Glutamatergic neuron (in vitro differentiated cells): ENCODE data around the gene IARS1. TPM values are rescaled to one million over a fixed set of nuclear protein-coding genes. Genes with fewer than 3 reads are reported as not detected.

Source experiments
- DNase-seq: peaks from one replicate; pipeline ENCODE4 v3.0.0; 2022
- H3K27ac Mint-ChIP-seq: one replicate; pipeline ENCODE4 v1.8.0; 2020; ENCODE audit warnings: mild to moderate bottlenecking, mixed read lengths, inconsistent platforms; ENCODE audit not compliant: unreplicated experiment
- H3K27me3 Mint-ChIP-seq: one replicate; pipeline ENCODE4 v1.8.0; 2020; ENCODE audit warnings: mild to moderate bottlenecking, moderate library complexity, mixed read lengths, inconsistent platforms; ENCODE audit not compliant: unreplicated experiment
- H3K36me3 Mint-ChIP-seq: one replicate; pipeline ENCODE4 v1.8.0; 2020; ENCODE audit warnings: mild to moderate bottlenecking, mixed read lengths, inconsistent platforms; ENCODE audit not compliant: unreplicated experiment
- H3K4me1 Mint-ChIP-seq: one replicate; pipeline ENCODE4 v1.8.0; 2020; ENCODE audit warnings: mild to moderate bottlenecking, low read depth, mixed read lengths, inconsistent platforms; ENCODE audit not compliant: unreplicated experiment
- H3K4me3 Mint-ChIP-seq: one replicate; pipeline ENCODE4 v1.8.0; 2020; ENCODE audit warnings: mild to moderate bottlenecking, mixed read lengths, inconsistent platforms; ENCODE audit not compliant: unreplicated experiment
- H3K9me3 Mint-ChIP-seq: one replicate; pipeline ENCODE4 v1.8.0; 2020; ENCODE audit warnings: mild to moderate bottlenecking, moderate library complexity, mixed read lengths, inconsistent platforms; ENCODE audit not compliant: unreplicated experiment
- CTCF ChIP-seq: fragments of 200-600 bp; sonication (generic); IDR thresholded peaks from one replicate; pipeline ENCODE4 v1.5.0; 2021; ENCODE audit not compliant: partially characterized antibody, unreplicated experiment
- long read RNA-seq: library from polyadenylated mRNA; unstranded; transcript quantifications from one replicate; pipeline ENCODE4 v2.0.0, GENCODE V29; 2020; ENCODE audit not compliant: unreplicated experiment
- total RNA-seq: library from RNA; stranded (reverse); fragmentation: NEBNext Ultra II Directional; extraction: Animal tissue kit (Norgen Biotek cat#: 25700); gene quantifications from one replicate; pipeline ENCODE4 v1.2.1, GENCODE V29; 2021; ENCODE audit not compliant: unreplicated experiment

The IARS1 gene
- 160 TPM for total RNA-seq
- long read RNA-seq, full-length matches to known transcripts: 5 of 27 reads
- long read RNA-seq, partial matches to known transcripts: 18 of 27 reads
- long read RNA-seq, other reads (novel, unspliced or antisense): 4 of 27 reads

- no peaks in the 10 kb centered on the region for H3K27me3 Mint-ChIP-seq
- TF ChIP-seq CTCF: no peak
- H3K36me3 Mint-ChIP-seq: no peaks in the 10 kb centered on the region
- peaks cover 8% of the 10 kb centered on the region for H3K4me1 Mint-ChIP-seq
- H3K4me3 Mint-ChIP-seq: peak within 1 kb of the TSS; percentile 99
- peak within 1 kb of the TSS; percentile 97 for H3K27ac Mint-ChIP-seq
- H3K9me3 Mint-ChIP-seq: peaks cover 2% of the 10 kb centered on the region
- DNase-seq: peak; percentile 100
Measured at GRCh38 chr9:92293452-92294296, at the start of gene IARS1. TSS of gene IARS1 (minus strand) at chr9:92293697. CDS start at chr9:92289419, 4,278 bp downstream.

- no peak overlapping the region for H3K4me3 Mint-ChIP-seq
- H3K9me3 Mint-ChIP-seq: no peaks in the 10 kb centered on the region
- no peaks in the 10 kb centered on the region for H3K27me3 Mint-ChIP-seq
Measured at GRCh38 chr9:92342825-92343488, 49.5 kb upstream of the IARS1 start.

GRCh38 chr9:92341578-92341977 is 48.1 kb upstream of the IARS1 start:
- Mint-ChIP-seq H3K4me3 (no peak overlapping the region), H3K4me1 (no peaks in the 10 kb centered on the region), H3K36me3 (peaks cover 10% of the 10 kb centered on the region), H3K27me3 (no peaks in the 10 kb centered on the region), H3K27ac (no peak overlapping the region), H3K9me3 (no peaks in the 10 kb centered on the region)
- DNase-seq: no peak
- TF ChIP-seq CTCF: no peak

More at GRCh38 chr9:92342825-92343488, 49.5 kb upstream of the IARS1 start:
- no peaks in the 10 kb centered on the region for H3K4me1 Mint-ChIP-seq
- no peak for DNase-seq
- peaks cover 10% of the 10 kb centered on the region for H3K36me3 Mint-ChIP-seq
- no peak for TF ChIP-seq CTCF
- no peak overlapping the region for H3K27ac Mint-ChIP-seq

- H3K27ac Mint-ChIP-seq: no peak overlapping the region
- no peaks in the 10 kb centered on the region for H3K9me3 Mint-ChIP-seq
Measured at GRCh38 chr9:92333282-92333634, 39.8 kb upstream of the IARS1 start.

More at GRCh38 chr9:92333282-92333634, 39.8 kb upstream of the IARS1 start:
- no peaks in the 10 kb centered on the region for H3K4me1 Mint-ChIP-seq
- H3K36me3 Mint-ChIP-seq: no peaks in the 10 kb centered on the region
- TF ChIP-seq CTCF: no peak
- no peak overlapping the region for H3K4me3 Mint-ChIP-seq
- DNase-seq: no peak
- H3K27me3 Mint-ChIP-seq: peaks cover 2% of the 10 kb centered on the region
